GM19328 (cell line): ENCODE measurements around the gene KATNIP.

Source experiments
- ATAC-seq: cut with Tn5 transposase; IDR thresholded peaks from one replicate; pipeline ENCODE4 v1.9.1; 2021; ENCODE audit warnings: mild to moderate bottlenecking, moderate library complexity; ENCODE audit not compliant: unreplicated experiment

Gene KATNIP

DNA sequence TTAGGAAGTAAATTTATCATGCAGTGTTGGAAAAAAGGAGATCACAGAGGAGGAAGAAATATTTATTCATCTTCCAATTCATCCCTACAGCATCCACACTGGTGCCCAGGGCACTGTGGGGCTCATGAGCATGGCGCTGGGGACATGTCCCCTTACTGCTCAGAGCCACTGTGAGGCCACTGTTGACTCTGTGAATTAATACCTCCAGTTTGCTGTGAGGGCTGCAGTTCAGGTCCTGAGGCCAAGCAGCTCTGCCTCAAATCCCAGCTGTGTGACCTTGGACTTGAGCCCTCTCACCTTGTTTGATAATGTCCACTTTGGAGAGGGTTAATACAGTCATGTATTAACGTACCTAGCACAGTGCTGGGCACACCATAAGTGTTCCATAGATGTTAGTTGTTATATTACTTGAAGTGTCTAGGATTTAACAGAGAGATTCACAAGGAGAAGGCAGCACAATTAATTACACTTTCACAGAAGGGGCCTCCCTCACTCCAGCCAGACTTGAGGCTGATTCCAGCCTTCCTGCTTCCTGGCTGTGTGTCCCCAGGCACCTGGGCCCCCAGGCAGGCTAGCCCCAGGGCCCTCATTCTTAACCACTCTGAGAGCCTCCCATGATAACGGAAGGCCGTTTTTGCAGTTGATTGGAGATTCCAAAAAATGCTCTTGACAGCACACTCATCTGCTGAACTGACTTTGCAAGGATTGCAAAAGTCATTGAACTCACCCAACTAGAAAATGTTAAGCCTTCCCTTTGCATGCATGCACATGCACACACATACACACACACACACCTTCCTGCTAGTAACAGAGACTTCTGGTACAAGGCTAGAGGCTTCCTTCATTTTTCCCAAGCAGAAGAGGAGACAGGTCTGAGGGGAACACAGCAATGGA, 29.4 kb downstream of the KATNIP start:
- no peak for ATAC-seq

DNA sequence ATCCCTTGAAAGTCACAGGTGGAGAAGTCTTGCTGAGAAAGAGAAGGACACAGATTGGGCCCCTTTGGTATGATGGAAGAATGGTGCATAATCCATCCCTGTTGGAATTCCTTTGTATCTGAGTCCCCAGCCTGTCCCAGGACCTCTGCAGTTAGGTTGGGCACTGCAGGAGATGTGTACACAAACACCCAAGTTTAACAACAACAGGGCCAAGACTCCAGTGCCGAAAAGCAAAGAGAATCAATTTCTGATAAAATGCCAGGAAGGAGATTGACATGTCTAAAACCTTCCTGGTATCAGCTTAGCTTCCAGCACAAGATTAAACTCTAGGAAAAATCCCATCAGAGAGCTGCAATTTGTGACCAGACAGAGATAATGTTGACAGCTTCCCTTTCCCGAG, 32.9 kb downstream of the KATNIP start:
- no peak for ATAC-seq

DNA sequence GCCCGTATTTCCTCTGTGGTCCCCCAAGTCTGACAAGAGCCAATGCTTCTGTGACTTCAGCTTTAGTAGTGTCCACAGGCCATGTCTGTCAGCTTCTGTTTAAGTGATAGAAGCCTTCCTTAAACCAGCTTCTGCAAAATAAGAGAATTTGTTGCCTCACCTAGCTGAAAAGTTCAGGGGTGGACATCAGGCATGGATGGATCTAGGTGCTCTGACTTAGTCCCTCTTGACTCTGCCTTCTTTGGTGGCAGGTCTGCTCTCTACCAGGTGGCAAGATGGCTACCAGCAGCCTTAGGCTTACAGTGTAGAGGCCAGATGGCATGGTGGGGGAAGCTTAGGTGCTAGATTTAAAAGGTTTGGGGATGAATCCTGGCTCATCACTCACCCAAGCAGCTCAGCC, 33.7 kb downstream of the KATNIP start:
- ATAC-seq = no peak

DNA sequence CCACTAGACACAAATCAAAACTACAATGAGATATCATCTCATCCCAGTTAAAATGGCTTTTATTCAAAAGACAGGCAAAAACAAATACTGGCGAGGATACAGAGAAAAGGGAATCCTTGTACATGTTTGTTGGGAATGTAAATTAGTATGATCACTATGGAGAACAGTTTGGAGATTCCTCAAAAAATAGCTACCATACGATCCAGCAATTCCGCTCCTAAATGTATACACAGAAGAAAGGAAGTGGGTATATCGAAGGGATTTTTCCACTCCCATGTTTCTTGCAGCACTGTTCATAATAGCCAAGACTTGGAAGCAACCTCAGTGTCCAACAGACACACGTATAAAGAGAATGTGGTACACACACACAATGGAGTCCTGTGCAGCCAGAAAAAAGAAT, 35.3 kb downstream of the KATNIP start:
- ATAC-seq = no peak

DNA sequence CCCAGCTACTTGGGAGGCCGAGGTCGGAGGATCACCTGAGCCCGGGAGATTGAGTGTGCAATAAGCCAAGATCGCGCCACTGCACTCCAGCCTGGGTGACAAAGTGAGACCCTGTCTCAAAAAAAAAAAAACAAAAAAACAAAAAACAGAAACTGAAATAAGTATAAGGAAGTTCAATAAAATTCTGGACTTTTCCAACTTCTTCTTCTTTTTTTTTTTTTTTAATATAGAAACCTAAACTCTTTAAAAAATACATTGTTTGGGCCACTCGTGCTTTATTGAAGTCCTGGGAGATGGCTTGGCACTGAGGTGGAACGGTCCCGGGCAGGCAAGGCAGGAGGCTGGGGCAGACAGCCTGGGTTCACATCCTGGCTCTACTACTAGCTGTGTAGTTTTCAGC, 36.8 kb downstream of the KATNIP start:
- ATAC-seq = no peak

DNA sequence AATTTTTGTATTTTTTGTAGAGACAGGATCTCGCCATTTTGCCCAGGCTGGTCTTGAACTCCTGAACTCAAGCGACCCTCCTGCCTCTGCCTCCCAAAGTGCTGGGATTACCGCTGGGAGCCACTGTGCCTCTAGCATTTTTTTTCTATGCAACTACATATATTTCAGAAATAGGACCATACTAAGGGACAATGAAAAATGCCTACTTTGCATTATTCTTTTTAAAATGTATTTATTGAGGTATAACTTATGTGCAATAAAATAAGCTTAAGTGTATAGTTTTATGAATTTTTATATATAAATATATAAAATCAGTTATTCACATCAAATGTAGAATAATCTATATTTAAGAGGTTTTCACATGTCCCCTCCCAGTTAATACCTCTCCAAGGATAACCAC, 38.1 kb downstream of the KATNIP start:
- ATAC-seq = no peak

DNA sequence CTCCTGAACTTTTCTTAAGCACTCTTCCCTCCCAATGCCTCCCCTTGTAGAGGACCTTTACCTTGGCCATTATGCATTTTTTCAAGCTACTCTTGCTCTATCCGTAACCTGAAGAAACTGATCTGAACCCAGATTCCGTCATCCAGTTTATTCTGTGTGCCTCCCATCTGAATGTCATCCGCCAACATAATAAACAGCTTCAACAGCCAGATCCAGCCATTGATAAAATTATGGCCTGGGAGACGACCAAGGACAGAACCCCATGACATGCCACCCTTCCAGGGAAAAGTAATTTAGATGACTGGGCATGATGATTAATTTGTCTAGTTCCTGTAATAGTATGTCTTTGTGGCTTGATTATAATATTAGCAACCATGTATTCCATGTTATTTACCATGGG, 41.9 kb downstream of the KATNIP start:
- ATAC-seq = no peak

DNA sequence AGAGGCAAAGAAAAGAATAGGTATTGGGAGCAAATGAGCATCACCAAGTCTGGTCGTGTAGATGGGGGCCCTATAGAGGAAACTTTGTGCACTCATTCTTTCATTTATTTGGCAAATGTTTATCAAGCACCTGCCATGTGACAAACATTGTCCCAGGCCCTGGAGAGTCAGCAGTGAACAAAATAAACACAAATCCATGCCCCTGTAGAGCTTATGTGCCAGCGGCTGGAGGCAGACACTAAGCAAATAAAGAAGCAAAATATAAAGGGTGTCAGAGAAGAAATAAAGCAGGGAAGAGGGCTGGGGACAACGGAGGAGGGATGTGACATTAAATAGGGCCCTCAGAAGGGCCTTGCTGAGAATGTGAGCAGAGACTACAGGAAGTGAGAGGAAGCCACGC, 45.5 kb downstream of the KATNIP start:
- ATAC-seq = no peak

DNA sequence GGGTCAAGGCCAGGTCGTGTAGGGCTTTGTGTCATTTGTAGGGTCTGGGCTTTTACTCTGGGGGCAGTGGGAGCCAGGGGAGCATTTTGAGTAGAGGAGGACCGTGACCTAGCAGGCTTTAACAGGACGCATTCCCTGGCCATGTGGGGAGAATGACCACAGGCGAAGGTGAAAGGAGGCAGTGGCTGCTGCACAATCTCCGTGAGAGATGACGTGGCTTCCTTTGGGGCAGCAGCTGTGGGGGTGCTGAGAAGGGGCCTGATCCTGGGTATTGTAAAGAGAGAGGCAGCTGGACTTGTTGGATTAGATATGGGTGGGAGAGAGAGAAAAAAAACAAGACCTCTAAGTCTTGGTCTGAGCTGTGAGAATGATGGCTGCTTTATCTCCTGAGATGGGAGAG, 46.0 kb downstream of the KATNIP start:
- no peak for ATAC-seq

DNA sequence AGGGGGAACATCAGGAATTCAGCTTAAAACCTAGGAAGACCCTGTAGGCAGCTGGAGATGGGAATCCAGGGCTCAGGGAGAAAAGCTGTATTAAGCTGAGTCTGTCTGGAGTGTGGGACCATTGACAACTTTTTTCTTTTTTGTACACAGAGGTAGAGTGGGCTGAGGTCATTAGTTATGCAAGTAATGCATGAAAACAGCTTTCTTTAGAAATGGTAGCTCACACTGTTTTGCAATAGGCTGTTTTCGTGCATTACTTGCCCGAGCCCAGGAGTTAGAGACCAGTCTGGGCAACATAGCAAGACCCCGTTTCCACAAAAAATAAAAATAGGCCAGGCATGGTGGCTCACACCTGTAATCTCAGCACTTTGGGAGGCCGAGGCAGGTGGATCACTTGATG, 46.5 kb downstream of the KATNIP start:
- ATAC-seq = no peak

DNA sequence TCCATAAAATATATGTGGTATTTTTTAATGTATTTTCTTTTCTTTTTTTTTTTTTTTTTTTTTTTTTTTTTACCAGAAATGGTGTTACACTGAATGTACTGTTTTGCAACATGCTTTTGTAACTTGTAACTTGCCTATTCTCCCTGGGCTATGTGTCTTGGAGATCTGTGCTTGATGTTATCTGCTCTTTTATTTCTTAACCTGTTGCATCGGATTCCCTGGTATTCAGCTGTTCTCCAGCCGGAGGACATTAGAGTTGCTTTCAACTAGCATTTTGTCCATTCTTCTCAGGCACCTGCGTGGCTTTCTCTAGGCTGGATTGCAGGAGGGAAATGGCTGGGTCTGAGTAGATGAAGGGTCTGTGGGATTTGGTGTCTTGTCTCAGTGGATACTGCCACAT, 47.4 kb downstream of the KATNIP start:
- ATAC-seq = no peak

DNA sequence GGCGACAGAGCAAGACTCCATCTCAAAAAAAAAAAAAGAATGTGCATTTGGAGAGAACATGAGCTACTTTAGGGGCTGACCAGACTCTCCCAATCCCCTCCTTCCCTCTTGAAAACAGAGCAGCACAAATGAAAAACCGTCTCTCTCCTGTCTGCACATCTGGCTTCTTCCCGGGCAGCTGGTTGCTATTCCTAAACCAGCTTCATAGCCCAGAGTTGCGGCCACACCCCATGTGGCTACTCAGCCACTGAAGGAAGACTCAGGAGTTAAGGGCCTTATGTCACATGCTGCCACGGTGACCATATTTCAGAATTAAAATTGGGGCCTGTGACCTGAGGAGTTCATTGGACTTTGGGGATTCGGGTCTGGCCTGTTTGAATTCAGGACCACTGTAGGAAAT, 48.3 kb downstream of the KATNIP start:
- ATAC-seq = no peak

DNA sequence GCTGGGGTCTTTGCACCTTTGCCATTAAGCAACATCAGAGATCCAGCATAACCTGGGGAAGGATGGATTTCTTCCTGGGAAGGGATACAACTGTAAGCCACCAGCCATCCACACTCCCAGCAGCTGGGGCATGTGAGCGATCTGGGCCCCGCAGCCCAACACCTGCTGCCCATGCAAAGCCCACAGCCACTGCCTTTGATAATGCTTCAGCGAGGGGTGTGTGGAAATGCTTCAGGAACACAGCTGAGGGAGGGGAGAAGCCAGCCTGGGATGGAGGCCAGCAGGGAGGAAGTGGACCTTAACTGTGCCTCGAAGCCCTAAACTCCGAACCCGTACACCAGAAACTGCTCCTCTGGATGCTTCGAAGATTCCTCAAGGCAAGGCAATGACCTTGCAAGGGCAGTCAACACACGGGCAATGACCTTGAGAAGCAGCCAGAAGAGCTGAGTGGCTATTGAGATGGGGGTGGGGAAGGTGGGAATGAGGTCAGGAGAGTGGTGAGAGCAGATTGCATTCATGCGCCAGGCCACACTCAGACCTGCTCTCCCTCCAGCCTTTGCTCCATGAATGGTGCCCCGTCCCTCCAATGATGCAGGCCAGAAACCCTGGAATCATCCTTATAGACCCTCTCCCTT, 49.1 kb downstream of the KATNIP start:
- ATAC-seq = no peak

DNA sequence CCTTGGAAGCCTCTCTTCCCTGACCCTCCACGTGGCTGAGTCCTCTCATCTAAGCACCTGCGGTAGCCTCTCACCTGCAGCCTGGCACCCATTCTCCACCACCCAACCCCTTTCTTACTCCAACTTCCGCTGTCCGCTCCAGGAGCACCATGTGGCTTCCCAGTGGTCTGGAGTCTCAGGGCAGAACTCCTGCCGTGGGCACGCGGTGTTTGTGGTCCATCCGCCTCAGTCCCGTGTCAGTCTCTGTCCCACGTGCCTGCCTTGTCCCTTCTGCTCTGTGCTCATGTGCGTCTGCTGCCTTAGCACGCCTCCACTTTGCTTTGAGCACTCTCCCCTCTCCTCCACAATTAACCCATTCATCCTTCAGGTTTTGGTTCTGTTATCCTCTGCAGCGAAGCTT, 49.7 kb downstream of the KATNIP start:
- no peak for ATAC-seq
